Measurements from ENCODE around the gene POLR2J. TPM values are rescaled to one million over a fixed set of nuclear protein-coding genes. Genes with fewer than 3 reads are reported as not detected.
A peak's percentile ranks its signal among the peaks of the same experiment; 100 is the strongest.

POLR2J gene
- total and polyA plus RNA-seq, 4 donors: 13.6 to 67.3 (median 52.9) TPM

DNA sequence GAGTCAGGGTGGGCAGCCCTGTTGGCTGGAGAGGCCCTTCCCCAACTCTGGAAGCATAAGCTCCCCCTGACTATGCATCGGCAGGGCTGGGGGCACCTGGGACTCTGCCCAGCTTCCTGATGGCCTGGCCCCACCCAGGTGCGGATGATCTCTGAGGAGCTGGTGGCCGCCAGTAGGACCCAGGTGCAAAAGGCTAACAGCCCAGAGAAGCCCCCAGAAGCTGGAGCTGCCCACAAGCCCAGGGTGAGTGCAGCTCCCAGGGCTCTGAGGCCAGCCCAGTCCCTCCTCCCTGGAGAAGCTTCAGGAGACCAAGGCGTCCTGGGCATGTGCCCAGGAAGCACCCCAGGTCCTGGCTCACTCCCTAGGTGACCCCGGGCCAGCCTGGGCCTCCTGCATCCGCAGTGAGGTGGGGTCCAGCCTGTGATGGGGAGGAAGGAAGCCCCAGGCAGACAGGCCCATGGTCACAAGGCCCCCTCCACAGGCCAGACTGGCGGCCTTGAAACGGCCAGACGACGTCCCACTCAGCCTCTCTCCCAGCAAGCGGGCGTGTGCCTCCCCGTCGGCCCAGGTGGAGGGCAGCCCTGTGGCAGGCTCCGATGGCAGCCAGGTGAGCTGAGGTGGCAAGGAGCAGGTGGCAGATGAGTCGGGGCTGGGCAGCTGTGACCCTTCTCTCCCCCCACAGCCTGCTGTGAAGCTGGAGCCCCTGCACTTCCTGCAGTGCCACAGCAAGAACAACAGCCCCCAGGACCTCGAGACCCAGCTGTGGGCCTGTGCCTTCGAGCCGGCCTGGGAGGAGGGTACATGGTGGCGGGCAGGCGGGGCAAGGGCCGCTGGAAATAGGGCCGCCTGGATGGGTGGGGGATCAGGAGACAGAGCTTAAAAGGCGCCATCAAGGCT, 10.9 kb downstream of the POLR2J start:
- Histone ChIP-seq H3K4me3 (ENCODE audit: low read depth, low read length) (no peak overlapping the region), H3K36me3 (ENCODE audit: control insufficient read depth, insufficient read depth, low read length) (peaks cover 71% of the 10 kb centered on the region), H3K9me3 (ENCODE audit: control insufficient read depth, insufficient read depth, low read length) (no peaks in the 10 kb centered on the region), H3K27me3 (ENCODE audit: control insufficient read depth, insufficient read depth, low read length) (no peaks in the 10 kb centered on the region), H3K27ac (ENCODE audit: low read depth, low read length) (no peak overlapping the region), H3K4me1 (ENCODE audit: control insufficient read depth, insufficient read depth, low read length) (peaks cover 48% of the 10 kb centered on the region)
- 90% methylated on average over 21 of the region's 24 CpGs for WGBS (ENCODE audit: insufficient coverage)
- no peak for DNase-seq (ENCODE audit: low read depth in 4 of 6, low spot score in 6 of 6)

DNA sequence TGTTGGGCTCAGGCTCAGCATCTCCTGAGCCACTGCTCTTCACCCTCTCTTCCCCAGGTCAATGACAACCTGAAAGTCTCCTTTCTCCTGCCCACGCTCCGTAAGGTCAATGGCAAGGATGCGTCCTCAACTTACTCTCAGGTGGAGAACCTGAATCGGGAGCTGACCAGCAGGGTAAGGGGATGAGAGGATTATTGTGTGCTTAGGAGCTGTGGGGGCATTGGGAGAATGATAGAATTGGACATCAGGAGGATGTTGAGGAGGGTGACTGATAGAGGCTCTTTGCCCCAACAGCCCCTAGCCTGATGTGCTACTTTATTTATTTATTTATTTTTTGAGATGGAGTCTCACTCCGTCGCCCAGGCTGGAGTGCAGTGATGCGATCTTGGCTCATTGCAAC, 12.6 kb downstream of the POLR2J start:
- Histone ChIP-seq H3K27ac (ENCODE audit: low read depth, low read length) (no peak overlapping the region), H3K9me3 (ENCODE audit: control insufficient read depth, insufficient read depth, low read length) (no peaks in the 10 kb centered on the region), H3K36me3 (ENCODE audit: control insufficient read depth, insufficient read depth, low read length) (peaks cover 63% of the 10 kb centered on the region), H3K4me1 (ENCODE audit: control insufficient read depth, insufficient read depth, low read length) (peaks cover 37% of the 10 kb centered on the region), H3K4me3 (ENCODE audit: low read depth, low read length) (no peak overlapping the region), H3K27me3 (ENCODE audit: control insufficient read depth, insufficient read depth, low read length) (no peaks in the 10 kb centered on the region)
- no CpG with 5 or more reads among the region's 7 CpGs for WGBS (ENCODE audit: insufficient coverage)
- no peak for DNase-seq (ENCODE audit: low read depth in 4 of 6, low spot score in 6 of 6)

DNA sequence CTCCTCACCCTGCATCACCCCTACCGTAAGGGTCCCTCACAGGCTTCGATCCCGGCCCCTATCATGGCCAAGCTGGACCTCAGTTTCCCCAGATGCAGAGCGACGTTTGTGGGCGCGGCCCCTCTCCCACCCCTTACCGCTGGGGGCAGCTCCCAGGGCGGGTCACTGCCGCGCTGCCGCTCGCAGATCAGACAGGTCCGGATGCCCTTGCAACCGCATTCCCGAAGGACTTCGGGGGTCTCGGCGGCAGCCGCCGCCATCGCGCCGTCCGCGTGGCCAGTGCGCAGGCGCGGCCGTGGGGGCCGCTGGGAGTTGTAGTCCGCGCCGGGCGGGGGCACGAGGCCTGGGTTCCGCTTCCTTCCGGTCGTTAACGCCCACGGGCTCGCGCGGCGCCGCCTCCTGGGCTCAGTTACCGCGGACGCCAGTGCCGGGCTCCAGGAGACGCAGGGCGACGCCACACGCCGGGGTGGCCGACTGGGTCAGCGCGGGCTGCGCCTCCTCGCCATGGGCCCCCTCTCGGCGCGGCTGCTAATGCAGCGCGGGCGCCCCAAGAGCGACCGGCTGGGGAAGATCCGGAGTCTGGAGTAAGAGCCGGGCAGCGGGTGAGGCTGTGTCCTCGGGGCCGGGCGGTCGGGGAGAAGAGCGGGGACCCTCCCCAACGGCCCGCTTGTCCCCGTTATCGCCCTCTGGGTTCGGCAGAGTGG, 14.0 kb downstream of the POLR2J start, which contains the start of the genes ALKBH4 and LRWD1:
Gene ALKBH4 (minus strand): TSS at position 287 of the 704 bp plus-strand sequence. CDS start 27 bp downstream, at position 260.
Gene LRWD1 (plus strand): TSS at position 408 of the 704 bp plus-strand sequence. CDS start 97 bp downstream, at position 505.
- Histone ChIP-seq H3K4me1 (ENCODE audit: control insufficient read depth, insufficient read depth, low read length) (peaks cover 37% of the 10 kb centered on the region), H3K9me3 (ENCODE audit: control insufficient read depth, insufficient read depth, low read length) (no peaks in the 10 kb centered on the region), H3K27me3 (ENCODE audit: control insufficient read depth, insufficient read depth, low read length) (no peaks in the 10 kb centered on the region), H3K36me3 (ENCODE audit: control insufficient read depth, insufficient read depth, low read length) (peaks cover 63% of the 10 kb centered on the region), H3K27ac (ENCODE audit: low read depth, low read length) (peak within 1 kb of the TSS; percentile 57), H3K4me3 (ENCODE audit: low read depth, low read length) (peak within 1 kb of the TSS; percentile 99)
- DNase-seq (ENCODE audit: low read depth in 4 of 6, low spot score in 6 of 6): peak; percentile 76 to 97 (median 88)
- under 1% methylated on average over 81 of the region's 81 CpGs for whole genome bisulfite sequencing (ENCODE audit: insufficient coverage)

DNA sequence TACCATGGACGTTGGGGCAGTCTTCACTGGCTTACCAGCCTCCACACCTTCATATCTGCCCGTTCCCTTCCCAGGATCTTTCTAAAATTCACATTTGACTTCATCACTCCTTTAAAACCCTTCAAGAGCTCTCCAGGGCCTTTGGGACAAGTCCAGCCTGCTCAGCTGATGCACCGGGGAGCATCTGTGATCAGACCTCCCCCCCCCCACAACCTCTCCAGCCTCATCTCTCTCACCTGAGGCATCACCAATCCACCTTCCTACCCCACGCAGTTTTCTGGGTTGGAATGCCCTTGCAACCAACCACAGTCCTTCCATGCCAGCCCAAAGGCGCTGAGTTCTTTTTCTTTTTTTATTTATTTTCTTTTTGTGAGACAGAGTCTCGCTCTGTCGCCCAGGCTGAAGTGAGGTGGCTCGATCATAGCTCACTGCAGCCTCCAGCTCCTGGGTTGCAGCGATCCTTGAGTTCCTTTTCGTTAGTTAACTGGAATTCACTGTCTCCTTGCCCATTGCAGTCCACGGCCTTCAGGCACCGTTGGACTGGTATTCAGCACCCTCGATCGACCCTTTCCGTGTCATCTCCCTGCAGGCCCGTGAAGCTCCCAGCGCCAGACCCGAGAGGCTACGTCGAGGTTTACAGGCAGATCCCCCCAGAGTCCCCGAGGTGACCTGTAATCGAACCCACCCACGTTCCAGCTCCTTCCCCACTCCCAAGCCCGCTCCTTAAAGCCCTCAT, 14.7 kb downstream of the POLR2J start:
- WGBS (ENCODE audit: insufficient coverage): 13% methylated on average over 22 of the region's 24 CpGs
- no peak for DNase-seq (ENCODE audit: low read depth in 4 of 6, low spot score in 6 of 6)
- peak overlapping the region; percentile 57 for H3K27ac ChIP-seq (ENCODE audit: low read depth, low read length)

DNA sequence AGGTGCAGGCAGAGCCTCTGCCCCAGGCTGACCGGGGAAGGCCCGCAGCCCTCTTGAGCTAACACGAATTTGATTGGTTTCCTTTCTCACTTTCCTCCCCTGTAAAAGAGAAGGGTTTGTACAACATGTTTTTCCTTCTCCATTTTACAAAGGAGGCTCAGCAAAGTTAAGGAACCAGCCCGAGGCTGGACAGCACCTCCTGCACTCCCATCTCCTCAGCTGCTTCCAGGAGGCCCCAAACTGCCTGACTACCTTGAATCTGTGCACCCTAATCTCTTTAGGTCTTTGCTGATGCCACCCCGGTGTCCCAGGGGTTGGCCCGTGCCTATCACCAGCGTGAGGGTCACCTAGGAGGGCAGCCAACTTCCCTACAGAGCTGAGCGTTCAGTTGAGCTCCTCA, 18.3 kb downstream of the POLR2J start:
- 94% methylated on average over 5 of the region's 8 CpGs for WGBS (ENCODE audit: insufficient coverage)

More for the DNA sequence above, 14.7 kb downstream of the POLR2J start:
- Histone ChIP-seq H3K4me3 (ENCODE audit: low read depth, low read length) (peak overlapping the region; percentile 99), H3K27me3 (ENCODE audit: control insufficient read depth, insufficient read depth, low read length) (no peaks in the 10 kb centered on the region), H3K36me3 (ENCODE audit: control insufficient read depth, insufficient read depth, low read length) (peaks cover 63% of the 10 kb centered on the region), H3K9me3 (ENCODE audit: control insufficient read depth, insufficient read depth, low read length) (no peaks in the 10 kb centered on the region), H3K4me1 (ENCODE audit: control insufficient read depth, insufficient read depth, low read length) (peaks cover 37% of the 10 kb centered on the region)

DNA sequence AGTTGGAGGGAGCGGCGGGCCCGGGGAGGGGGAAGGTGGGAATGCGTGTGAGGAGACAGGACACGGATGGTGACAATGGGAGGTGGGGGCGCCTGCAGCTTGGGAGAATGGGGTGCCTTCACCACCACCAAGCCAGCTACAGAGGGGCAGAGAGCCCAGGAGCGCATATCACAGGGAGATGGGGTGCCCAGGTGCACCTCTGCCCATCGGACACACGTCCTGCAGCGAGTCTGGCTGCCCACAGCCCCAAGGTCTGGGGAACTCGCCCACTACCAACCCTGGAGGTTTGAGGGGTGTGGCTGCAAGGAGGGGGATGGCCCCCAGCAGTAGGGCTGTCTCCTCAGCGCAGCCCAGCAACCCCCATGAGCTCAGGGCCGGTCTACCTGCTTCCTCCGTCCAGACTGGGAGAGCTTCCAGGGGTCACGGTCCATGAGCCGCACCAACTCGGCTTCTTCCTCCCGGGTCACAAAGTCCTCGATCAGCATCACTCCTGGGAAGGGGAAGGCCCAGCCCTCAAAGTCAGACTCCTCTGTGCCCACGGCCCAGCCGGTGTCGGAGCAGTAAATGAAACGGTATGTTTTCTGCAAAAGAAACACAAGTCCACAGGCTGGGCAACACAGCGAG, 19.4 kb downstream of the POLR2J start:
- no peak overlapping the region for H3K4me3 ChIP-seq (ENCODE audit: low read depth, low read length)
- peaks cover 12% of the 10 kb centered on the region for H3K4me1 ChIP-seq (ENCODE audit: control insufficient read depth, insufficient read depth, low read length)
- 92% methylated on average over 19 of the region's 24 CpGs for WGBS (ENCODE audit: insufficient coverage)
- no peaks in the 10 kb centered on the region for H3K27me3 ChIP-seq (ENCODE audit: control insufficient read depth, insufficient read depth, low read length)
- H3K27ac ChIP-seq (ENCODE audit: low read depth, low read length): no peak overlapping the region
- no peak for DNase-seq (ENCODE audit: low read depth in 4 of 6, low spot score in 6 of 6)
- no peaks in the 10 kb centered on the region for H3K9me3 ChIP-seq (ENCODE audit: control insufficient read depth, insufficient read depth, low read length)
- peaks cover 75% of the 10 kb centered on the region for H3K36me3 ChIP-seq (ENCODE audit: control insufficient read depth, insufficient read depth, low read length)

More for the DNA sequence above, 18.3 kb downstream of the POLR2J start:
- no peaks in the 10 kb centered on the region for H3K9me3 ChIP-seq (ENCODE audit: control insufficient read depth, insufficient read depth, low read length)
- DNase-seq (ENCODE audit: low read depth in 4 of 6, low spot score in 6 of 6): no peak
- H3K4me3 ChIP-seq (ENCODE audit: low read depth, low read length): no peak overlapping the region
- no peak overlapping the region for H3K27ac ChIP-seq (ENCODE audit: low read depth, low read length)
- no peaks in the 10 kb centered on the region for H3K27me3 ChIP-seq (ENCODE audit: control insufficient read depth, insufficient read depth, low read length)
- H3K36me3 ChIP-seq (ENCODE audit: control insufficient read depth, insufficient read depth, low read length): peaks cover 67% of the 10 kb centered on the region
- peaks cover 18% of the 10 kb centered on the region for H3K4me1 ChIP-seq (ENCODE audit: control insufficient read depth, insufficient read depth, low read length)

DNA sequence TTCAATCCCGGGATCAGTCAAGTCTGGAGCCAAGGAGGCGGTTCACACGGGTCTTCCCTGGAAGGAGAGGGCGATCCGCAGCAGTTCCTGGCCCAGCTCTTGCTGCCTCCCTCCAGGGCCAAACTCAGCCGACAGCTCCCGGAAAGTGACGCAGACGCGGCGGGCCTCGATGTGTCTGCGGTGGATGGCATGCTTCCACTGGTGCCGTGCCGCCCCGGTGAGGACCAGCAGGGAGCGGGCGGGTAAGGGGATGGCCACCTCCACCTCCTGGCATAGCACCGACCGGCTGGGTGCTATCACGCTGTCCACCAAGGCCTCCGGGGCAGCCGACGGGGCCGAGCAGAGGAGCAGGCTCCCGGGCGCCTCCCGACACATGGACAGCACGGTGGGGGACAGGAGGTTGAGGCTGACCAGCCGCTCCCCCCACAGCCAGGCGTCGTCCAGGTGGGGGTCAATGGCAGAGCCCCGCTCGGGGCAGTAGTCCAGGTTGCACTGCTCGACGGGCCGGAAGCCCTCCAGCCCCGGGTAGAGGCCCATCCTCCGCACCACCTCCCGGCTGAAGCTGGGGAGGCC, 21.3 kb downstream of the POLR2J start:
- Histone ChIP-seq H3K36me3 (ENCODE audit: control insufficient read depth, insufficient read depth, low read length) (peaks cover 83% of the 10 kb centered on the region), H3K4me3 (ENCODE audit: low read depth, low read length) (no peak overlapping the region), H3K4me1 (ENCODE audit: control insufficient read depth, insufficient read depth, low read length) (no peaks in the 10 kb centered on the region), H3K27ac (ENCODE audit: low read depth, low read length) (no peak overlapping the region), H3K27me3 (ENCODE audit: control insufficient read depth, insufficient read depth, low read length) (no peaks in the 10 kb centered on the region), H3K9me3 (ENCODE audit: control insufficient read depth, insufficient read depth, low read length) (no peaks in the 10 kb centered on the region)
- DNase-seq (ENCODE audit: low read depth in 4 of 6, low spot score in 6 of 6): no peak
- WGBS (ENCODE audit: insufficient coverage): 92% methylated on average over 40 of the region's 40 CpGs

DNA sequence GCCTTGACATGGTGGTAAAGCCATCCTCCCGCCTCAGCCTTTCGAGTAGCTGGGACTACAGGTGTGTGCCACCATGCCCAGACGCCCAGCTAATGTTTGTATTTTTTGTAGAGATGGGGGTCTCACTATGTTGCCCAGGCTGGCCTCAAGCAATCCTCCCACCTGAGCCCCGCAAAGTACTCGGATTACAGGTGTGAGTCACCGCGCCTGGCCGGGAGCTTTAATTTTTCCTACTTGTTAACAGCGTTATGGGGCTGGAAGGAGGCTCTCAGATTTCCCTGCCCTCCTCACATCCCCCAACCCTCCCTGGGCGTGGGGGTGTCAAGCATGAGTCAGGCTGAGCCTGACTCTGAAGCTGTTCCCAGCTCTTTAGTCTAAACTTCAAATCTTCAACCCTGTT, 22.4 kb downstream of the POLR2J start:
- H3K36me3 ChIP-seq (ENCODE audit: control insufficient read depth, insufficient read depth, low read length): peaks cover 78% of the 10 kb centered on the region
- H3K4me3 ChIP-seq (ENCODE audit: low read depth, low read length): no peak overlapping the region
- DNase-seq (ENCODE audit: low read depth in 4 of 6, low spot score in 6 of 6): no peak
- no peak overlapping the region for H3K27ac ChIP-seq (ENCODE audit: low read depth, low read length)
- peaks cover 6% of the 10 kb centered on the region for H3K4me1 ChIP-seq (ENCODE audit: control insufficient read depth, insufficient read depth, low read length)
- H3K27me3 ChIP-seq (ENCODE audit: control insufficient read depth, insufficient read depth, low read length): no peaks in the 10 kb centered on the region
- 95% methylated on average over 8 of the region's 10 CpGs for WGBS (ENCODE audit: insufficient coverage)
- H3K9me3 ChIP-seq (ENCODE audit: control insufficient read depth, insufficient read depth, low read length): no peaks in the 10 kb centered on the region
